ES-I3 (cell line): ENCODE results near the gene LAMTOR5.
"Not testable (repeated sequence)": the region's sequence is repeated elsewhere in the genome, so short reads cannot be mapped to it uniquely, and the experiment has no call there.

Experiments used
- H3K36me3 ChIP-seq: 2 replicates; pipeline ENCODE4 v1.6.1; 2013; ENCODE audit warnings: mild to moderate bottlenecking, low read length, control low read depth, moderate library complexity; ENCODE audit not compliant: insufficient read depth
- H3K4me1 ChIP-seq: 2 replicates; pipeline ENCODE4 v1.6.1; 2013; ENCODE audit warnings: mild to moderate bottlenecking, control low read depth, low read length; ENCODE audit not compliant: insufficient read depth
- H3K9ac ChIP-seq: 2 replicates; pipeline ENCODE4 v1.6.1; 2013; ENCODE audit warnings: low read depth, mild to moderate bottlenecking, low read length, moderate library complexity
- H3K9me3 ChIP-seq: 2 replicates; pipeline ENCODE4 v1.6.1; 2013; ENCODE audit warnings: mild to moderate bottlenecking, low read length, moderate library complexity; ENCODE audit not compliant: control insufficient read depth, insufficient read depth

Gene LAMTOR5

DNA sequence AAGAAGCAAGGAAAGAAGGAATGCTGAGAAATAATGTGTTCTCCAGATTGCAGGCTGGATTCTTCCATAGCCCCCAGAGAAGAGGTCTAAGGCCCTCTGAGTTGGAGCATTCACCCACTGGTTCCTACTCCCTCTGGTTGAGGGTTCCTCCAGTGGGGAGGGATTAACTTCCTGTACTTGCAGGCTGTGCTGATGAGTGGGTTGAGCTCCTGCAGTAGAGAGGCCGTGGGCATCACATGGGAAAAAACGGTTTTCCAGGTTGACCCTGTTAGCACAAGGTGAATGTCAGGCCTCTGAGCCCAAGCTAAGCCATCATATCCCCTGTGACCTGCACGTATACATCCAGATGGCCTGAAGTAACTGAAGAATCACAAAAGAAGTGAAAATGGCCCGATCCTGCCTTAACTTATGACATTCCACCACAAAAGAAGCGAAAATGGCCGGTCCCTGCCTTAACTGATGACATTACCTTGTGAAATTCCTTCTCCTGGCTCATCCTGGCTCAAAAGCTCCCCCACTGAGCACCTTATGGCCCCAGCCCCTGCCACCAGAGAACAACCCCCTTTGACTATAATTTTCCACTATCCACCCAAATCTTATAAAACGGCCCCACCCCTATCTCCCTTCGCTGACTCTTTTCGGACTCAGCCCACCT, 30.3 kb upstream of the LAMTOR5 start:
- not testable (repeated sequence) for H3K9me3 ChIP-seq, H3K36me3 ChIP-seq, H3K9ac ChIP-seq
- peaks cover 24% of the 10 kb centered on the region for H3K4me1 ChIP-seq

DNA sequence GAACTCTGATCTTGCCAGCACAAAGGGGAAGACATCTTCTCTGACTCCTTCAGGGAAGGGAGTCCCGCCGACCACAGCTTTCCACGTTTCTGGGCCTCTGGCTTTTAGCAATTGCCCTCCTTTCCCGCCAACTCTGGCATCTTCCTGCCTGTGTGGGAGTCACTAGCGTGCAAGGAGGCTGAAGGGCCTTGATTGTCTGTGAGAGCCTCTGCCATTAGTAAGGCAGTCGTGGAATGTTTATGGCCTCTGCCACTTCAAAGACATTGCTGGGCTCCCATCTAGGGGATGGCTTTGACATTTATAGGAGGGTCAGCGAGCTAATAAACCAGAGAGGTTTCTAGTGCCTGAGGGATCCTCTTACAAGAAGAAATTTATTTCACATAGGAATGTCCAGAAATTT, 29.1 kb upstream of the LAMTOR5 start:
- Histone ChIP-seq H3K9me3 (no peaks in the 10 kb centered on the region), H3K36me3 (no peaks in the 10 kb centered on the region), H3K9ac (no peak overlapping the region)

GRCh38 chr1:110434946-110435345, 27.5 kb upstream of the LAMTOR5 start:
- Histone ChIP-seq H3K9me3 (no peaks in the 10 kb centered on the region), H3K9ac (no peak overlapping the region), H3K36me3 (no peaks in the 10 kb centered on the region), H3K4me1 (peaks cover 24% of the 10 kb centered on the region)

More for the DNA sequence above, 29.1 kb upstream of the LAMTOR5 start:
- peaks cover 24% of the 10 kb centered on the region for H3K4me1 ChIP-seq

DNA sequence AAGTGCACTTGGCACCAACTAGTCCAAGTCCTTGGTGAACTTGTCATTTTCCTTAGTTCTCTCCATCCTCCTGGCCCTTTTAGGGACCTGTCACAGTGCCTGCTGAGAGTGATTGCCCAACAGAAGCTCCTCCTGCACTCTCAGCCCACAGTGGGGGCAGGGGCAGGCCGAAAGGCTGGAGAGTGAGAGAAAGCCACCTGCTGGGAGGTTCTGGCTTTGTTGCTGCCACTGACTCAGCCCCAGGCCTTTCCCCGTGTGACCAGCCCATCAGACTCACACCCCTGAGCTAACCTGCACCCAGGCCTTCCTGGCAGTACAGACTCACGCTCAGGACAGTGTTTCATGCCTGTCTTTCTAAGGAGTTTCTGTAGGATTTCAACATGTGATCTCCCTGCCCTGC, 26.3 kb upstream of the LAMTOR5 start:
- H3K9me3 ChIP-seq: no peaks in the 10 kb centered on the region
- H3K9ac ChIP-seq: no peak overlapping the region
- H3K4me1 ChIP-seq: peaks cover 24% of the 10 kb centered on the region
- no peaks in the 10 kb centered on the region for H3K36me3 ChIP-seq

- H3K36me3 ChIP-seq: no peaks in the 10 kb centered on the region
- H3K4me1 ChIP-seq: peaks cover 24% of the 10 kb centered on the region
- H3K9me3 ChIP-seq: no peaks in the 10 kb centered on the region
- no peak overlapping the region for H3K9ac ChIP-seq
Measured at GRCh38 chr1:110433213-110433612, 25.7 kb upstream of the LAMTOR5 start.

DNA sequence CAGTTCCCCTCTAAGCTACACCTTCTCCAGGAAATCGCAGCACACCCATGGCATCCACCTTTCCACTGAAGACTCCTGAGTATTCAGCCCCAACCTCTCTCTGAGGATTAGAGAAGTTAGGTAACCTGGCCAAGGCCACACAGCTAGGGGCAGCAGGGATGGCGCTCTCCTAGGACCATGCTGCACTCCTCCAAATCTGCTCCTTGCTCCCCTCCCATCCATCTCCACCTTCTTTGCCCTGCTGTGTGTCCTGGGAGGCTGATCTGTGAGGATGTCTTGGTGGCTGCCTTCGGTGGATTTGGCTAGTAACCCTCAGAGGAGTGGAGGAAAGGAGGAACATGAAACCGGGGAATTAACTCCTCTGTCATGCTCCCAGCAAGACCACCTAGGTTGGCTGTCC, 23.4 kb upstream of the LAMTOR5 start:
- H3K9me3 ChIP-seq: no peaks in the 10 kb centered on the region
- no peaks in the 10 kb centered on the region; the same call in 1 of the 2 replicates for H3K36me3 ChIP-seq
- H3K4me1 ChIP-seq: peaks cover 15% of the 10 kb centered on the region
- H3K9ac ChIP-seq: no peak overlapping the region

DNA sequence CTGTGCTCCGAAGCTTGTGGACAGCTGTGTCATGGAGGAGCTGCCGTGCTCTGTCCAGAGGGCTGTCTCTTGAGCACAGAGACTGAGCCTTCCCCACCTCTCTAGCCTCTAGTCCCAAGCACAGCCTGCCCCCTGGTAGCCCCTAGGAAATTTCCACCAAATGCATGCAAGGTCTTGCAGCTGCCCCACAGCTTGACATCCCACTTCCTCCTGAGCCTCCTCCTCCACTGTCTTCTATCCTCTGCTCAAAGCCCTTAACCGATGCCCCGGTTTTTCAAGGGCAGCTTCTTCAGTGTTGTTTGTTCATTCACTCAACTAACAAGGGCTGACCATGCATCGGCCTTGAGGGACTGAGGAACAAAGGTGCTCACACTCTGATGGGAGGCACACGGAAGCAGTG, 22.9 kb upstream of the LAMTOR5 start:
- no peaks in the 10 kb centered on the region; the same call in 1 of the 2 replicates for H3K36me3 ChIP-seq
- H3K4me1 ChIP-seq: peaks cover 15% of the 10 kb centered on the region
- no peaks in the 10 kb centered on the region for H3K9me3 ChIP-seq
- H3K9ac ChIP-seq: no peak overlapping the region

DNA sequence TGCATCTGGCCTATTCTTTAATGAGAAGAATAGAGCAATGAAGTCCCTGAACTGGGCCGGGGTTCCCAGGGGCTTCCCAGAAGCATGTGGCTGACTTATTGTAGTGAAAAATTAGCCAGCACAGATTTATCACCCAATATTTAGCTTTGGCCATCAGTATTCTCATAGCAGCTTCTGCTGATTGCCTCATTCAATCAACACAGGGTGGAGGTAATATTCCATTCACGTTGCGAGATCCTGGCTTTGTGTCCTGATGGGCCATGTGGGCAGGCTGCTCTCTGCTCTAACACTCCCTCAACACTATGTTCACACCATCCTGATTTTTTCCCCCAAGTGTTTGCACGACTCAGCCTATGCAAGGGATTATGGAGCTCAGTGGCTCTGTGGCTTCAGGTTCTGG, 21.5 kb upstream of the LAMTOR5 start:
- H3K36me3 ChIP-seq: no peaks in the 10 kb centered on the region; the same call in 1 of the 2 replicates
- H3K9ac ChIP-seq: no peak overlapping the region
- H3K9me3 ChIP-seq: no peaks in the 10 kb centered on the region
- H3K4me1 ChIP-seq: peaks cover 11% of the 10 kb centered on the region

DNA sequence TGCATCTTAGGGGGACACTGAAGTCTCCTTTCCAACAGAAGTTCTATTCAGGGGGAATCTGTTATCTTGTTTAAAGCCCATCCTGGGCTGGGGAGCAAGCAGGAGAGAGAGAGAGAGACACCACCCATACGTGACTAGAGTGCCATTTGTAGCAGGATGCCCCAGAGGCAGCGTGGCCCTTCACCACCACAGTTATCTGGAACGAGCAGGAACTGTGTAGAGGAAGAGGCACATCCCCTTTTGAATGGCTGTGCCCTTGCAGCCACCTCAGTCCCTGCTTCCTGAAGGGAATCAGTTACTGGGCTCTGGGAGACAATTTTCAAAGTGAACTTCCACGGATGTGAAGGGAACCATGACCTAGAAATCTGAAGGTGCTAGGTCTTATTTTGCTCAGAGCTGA, 19.4 kb upstream of the LAMTOR5 start:
- H3K9me3 ChIP-seq: no peaks in the 10 kb centered on the region
- no peaks in the 10 kb centered on the region; the same call in 1 of the 2 replicates for H3K36me3 ChIP-seq
- H3K4me1 ChIP-seq: no peaks in the 10 kb centered on the region

GRCh38 chr1:110425612-110426152, 18.2 kb upstream of the LAMTOR5 start:
- H3K36me3 ChIP-seq: no peaks in the 10 kb centered on the region; the same call in 1 of the 2 replicates

More for the DNA sequence above, 19.4 kb upstream of the LAMTOR5 start:
- no peak overlapping the region for H3K9ac ChIP-seq

DNA sequence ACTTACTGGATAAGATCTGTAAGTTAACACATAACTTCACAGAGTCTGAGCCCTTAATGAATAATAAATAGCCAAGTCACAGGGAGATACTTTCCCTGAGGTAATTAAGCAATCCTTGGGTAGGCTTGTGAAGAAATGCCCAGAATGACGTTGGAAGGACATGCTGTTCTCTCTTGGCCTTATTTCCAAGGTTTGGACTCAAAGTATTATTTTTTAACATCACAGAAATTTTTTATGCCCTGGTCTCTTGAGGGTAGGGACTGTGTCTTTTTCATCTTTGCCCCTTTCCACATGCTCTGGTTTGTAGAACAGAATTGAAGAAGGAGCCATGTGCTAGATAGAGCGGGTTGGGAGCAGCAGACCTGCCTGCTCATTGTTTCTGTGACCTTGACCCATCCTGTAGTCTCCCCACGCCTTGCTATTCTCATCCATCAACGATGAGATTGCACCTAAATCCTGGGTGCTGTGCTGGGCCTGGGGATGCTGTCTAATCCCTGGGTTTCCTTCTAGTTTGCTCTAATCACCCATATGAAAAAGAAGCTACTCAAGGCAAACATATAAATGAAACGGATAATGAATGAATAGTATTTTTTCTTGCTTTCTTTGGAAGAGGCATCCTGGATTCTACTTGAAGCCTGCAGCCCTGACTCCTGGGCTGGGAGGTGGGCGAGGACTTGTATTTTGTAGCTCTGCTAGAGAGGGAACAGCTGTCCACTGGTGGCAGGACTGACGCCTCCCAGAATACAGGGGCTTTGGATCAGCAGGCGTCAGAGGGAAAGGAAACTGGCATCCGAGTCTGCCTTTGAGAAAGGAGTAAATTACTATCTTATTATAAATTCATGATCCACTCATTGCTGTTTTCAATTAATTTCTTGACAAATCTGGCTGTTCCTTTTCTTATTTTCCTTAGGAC, 17.5 kb upstream of the LAMTOR5 start:
- Histone ChIP-seq H3K36me3 (no peaks in the 10 kb centered on the region; the same call in 1 of the 2 replicates), H3K9ac (no peak overlapping the region), H3K9me3 (peaks cover 6% of the 10 kb centered on the region; the same call in 1 of the 2 replicates), H3K4me1 (no peaks in the 10 kb centered on the region)

More at GRCh38 chr1:110425612-110426152, 18.2 kb upstream of the LAMTOR5 start:
- Histone ChIP-seq H3K9me3 (peaks cover 5% of the 10 kb centered on the region; the same call in 1 of the 2 replicates), H3K4me1 (no peaks in the 10 kb centered on the region), H3K9ac (no peak overlapping the region)

- peaks cover 6% of the 10 kb centered on the region; the same call in 1 of the 2 replicates for H3K9me3 ChIP-seq
- H3K9ac ChIP-seq: no peak overlapping the region
- H3K36me3 ChIP-seq: no peaks in the 10 kb centered on the region
- H3K4me1 ChIP-seq: 0 out of 2 replicates have a peak, but pooled peaks cover 3% of the 10 kb centered on the region
Measured at GRCh38 chr1:110420874-110421793, 13.6 kb upstream of the LAMTOR5 start.

GRCh38 chr1:110420023-110420662, 12.6 kb upstream of the LAMTOR5 start:
- no peak overlapping the region for H3K9ac ChIP-seq
- no peaks in the 10 kb centered on the region for H3K36me3 ChIP-seq
- peaks cover 6% of the 10 kb centered on the region; the same call in 1 of the 2 replicates for H3K9me3 ChIP-seq
- 0 out of 2 replicates have a peak, but pooled peaks cover 3% of the 10 kb centered on the region for H3K4me1 ChIP-seq
